22Rv1 (cell line): ENCODE results near the gene GALNT4.

ENCODE experiments used
- ZFX ChIP-seq: fragments of 450-650 bp; IDR thresholded peaks from 2 replicates; pipeline ENCODE4 v1.6.1; 2017; ENCODE audit warnings: antibody characterized with exemption, borderline replicate concordance
- TF ChIP-seq, protein P1 (sequence below): fragments of 450-650 bp; IDR thresholded peaks from 2 replicates; pipeline ENCODE4 v1.5.1; 2017; ENCODE audit warnings: mild to moderate bottlenecking

DNA sequence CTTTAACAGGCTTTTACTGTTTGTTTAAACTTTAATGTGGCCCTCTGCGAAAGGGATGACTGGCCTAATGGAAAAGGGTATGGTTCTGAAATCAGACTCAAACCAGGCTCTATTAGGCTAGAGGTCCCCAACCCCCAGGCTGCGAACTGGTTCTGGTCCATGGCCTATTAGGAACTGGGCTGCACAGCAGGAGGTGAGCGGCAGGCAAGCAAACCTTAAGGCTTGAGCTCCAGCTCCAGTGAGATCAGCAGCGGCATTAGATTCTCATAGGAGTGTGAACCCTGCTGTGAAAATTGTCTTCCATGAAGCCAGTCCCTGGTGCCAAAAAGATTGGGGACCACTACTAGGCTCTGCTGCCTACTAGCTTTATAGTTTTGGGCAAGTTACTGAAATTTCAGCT, 11.1 kb downstream of the GALNT4 start:
- TF ChIP-seq, protein P1, sequence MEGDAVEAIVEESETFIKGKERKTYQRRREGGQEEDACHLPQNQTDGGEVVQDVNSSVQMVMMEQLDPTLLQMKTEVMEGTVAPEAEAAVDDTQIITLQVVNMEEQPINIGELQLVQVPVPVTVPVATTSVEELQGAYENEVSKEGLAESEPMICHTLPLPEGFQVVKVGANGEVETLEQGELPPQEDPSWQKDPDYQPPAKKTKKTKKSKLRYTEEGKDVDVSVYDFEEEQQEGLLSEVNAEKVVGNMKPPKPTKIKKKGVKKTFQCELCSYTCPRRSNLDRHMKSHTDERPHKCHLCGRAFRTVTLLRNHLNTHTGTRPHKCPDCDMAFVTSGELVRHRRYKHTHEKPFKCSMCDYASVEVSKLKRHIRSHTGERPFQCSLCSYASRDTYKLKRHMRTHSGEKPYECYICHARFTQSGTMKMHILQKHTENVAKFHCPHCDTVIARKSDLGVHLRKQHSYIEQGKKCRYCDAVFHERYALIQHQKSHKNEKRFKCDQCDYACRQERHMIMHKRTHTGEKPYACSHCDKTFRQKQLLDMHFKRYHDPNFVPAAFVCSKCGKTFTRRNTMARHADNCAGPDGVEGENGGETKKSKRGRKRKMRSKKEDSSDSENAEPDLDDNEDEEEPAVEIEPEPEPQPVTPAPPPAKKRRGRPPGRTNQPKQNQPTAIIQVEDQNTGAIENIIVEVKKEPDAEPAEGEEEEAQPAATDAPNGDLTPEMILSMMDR: no peak
- no peak for TF ChIP-seq ZFX
